Prostate gland (tissue), 2 donors: ENCODE results near the gene CBFA2T3.

Experiments
- POLR2A ChIP-seq: fragments of 450-650 bp; IDR thresholded peaks from one replicate; pipeline ENCODE4 v1.6.1; 2016; ENCODE audit warnings: antibody characterized with exemption, mild to moderate bottlenecking
- POLR2AphosphoS5 ChIP-seq: sonication (generic); formaldehyde crosslinking; IDR thresholded peaks from one replicate; pipeline ENCODE4 v1.6.1; 2017; ENCODE audit warnings: antibody characterized with exemption
- TF ChIP-seq, protein P1 (sequence below), 4 experiments: fragments of 200-600 bp in 2 of 4; fragments of 450-650 bp in 2 of 4; sonication (generic) in 2 of 4; IDR thresholded peaks; 1 replicate in 3 of 4; 2 replicates in 1 of 4; pipeline ENCODE4 v1.5.1; 2016 to 2019; ENCODE audit warnings: antibody characterized with exemption in 4 of 4, mild to moderate bottlenecking in 2 of 4, moderate library complexity in 2 of 4

DNA sequence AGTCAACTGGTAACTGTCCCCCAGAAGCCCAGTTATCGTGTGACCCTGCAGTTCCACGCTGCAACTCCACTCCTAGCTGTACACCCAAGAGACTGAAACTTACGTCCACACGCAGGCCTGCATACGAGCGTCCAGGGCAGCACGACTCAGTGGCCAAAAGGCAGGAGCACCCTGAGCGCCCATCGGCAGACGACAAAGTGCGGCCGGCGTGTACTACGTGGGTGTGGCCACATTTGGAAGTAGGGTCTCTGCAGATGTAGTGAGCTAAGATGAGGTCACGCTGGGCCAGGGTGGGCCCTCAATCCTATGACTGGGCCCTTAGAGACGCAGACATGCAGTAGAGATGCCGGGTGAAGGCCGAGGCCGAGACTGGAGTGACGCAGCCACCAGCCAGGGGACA, 133.8 kb downstream of the CBFA2T3 start:
- TF ChIP-seq, protein P1, sequence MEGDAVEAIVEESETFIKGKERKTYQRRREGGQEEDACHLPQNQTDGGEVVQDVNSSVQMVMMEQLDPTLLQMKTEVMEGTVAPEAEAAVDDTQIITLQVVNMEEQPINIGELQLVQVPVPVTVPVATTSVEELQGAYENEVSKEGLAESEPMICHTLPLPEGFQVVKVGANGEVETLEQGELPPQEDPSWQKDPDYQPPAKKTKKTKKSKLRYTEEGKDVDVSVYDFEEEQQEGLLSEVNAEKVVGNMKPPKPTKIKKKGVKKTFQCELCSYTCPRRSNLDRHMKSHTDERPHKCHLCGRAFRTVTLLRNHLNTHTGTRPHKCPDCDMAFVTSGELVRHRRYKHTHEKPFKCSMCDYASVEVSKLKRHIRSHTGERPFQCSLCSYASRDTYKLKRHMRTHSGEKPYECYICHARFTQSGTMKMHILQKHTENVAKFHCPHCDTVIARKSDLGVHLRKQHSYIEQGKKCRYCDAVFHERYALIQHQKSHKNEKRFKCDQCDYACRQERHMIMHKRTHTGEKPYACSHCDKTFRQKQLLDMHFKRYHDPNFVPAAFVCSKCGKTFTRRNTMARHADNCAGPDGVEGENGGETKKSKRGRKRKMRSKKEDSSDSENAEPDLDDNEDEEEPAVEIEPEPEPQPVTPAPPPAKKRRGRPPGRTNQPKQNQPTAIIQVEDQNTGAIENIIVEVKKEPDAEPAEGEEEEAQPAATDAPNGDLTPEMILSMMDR (IDR thresholded peaks at IDR 0.05): no peak
- no peak for TF ChIP-seq POLR2A
- no peak for TF ChIP-seq POLR2AphosphoS5
